ENCODE measurements around the gene C19orf38. TPM values are rescaled to one million over a fixed set of nuclear protein-coding genes. Genes with fewer than 3 reads are reported as not detected.

C19orf38 gene
- total and polyA plus RNA-seq, 7 experiments from 2014 or later: 1.4 to 50.5 (median 2.8) TPM

- Mint-ChIP-seq H3K4me3 (peak within 1 kb of the TSS; percentile 79 to 91 (median 86)), H3K9me3 (no peaks in the 10 kb centered on the region), H3K36me3 (no peaks in the 10 kb centered on the region), H3K4me1 (peaks cover 5 to 33% (median 25%) of the 10 kb centered on the region in 7 donors), H3K27me3 (no peaks in the 10 kb centered on the region), H3K27ac (peak within 1 kb of the TSS; percentile 74 to 96 (median 88))
- ATAC-seq: peak; percentile 92
- Histone ChIP-seq H3K27me3 (ENCODE audit: control insufficient read depth in 2 of 2, insufficient read depth in 2 of 2, low read length in 2 of 2) (no peaks in the 10 kb centered on the region), H3K36me3 (ENCODE audit: control insufficient read depth in 2 of 3, insufficient read depth in 3 of 3, low read length in 3 of 3) (no peaks in the 10 kb centered on the region), H3K4me1 (ENCODE audit: control insufficient read depth in 2 of 2, insufficient read depth in 2 of 2, low read length in 2 of 2) (peaks cover 10 to 14% of the 10 kb centered on the region in 2 donors), H3K9me3 (ENCODE audit: control insufficient read depth in 2 of 3, low read length in 3 of 3) (no peaks in the 10 kb centered on the region), H3K4me3 (ENCODE audit: low read length) (peak within 1 kb of the TSS; percentile 67), H3K27ac (ENCODE audit: low read depth, low read length) (peak within 1 kb of the TSS; percentile 74)
- DNase-seq: peak; percentile 99 to 100 (median 99)
- POLR2A ChIA-PET: interaction anchor here (0.6 to 2.2 kb wide), 3 partner anchors 35 to 364 kb away, joined by 4 to 7 read pairs (median 6); partner anchors contain the start of genes DNM2 and TMED1
- CTCF ChIA-PET: interaction anchor here (0.7 kb wide), 1 partner anchor 621 kb away, joined by 3 read pairs; no protein-coding TSS in a partner anchor
- intact Hi-C loops (cut with micrococcal nuclease): loop anchor here (1.0 to 10.0 kb wide), 19 partner anchors 35 to 1052 kb away; partner anchors contain the start of genes FBXL12 (in 2 of the 2), TIMM29 (in 2 of the 2), TMED1 (in 2 of the 2) and YIPF2 (in 2 of the 2)
These were observed 22.9 kb downstream of the C19orf38 start, which contains the start of gene CARM1 for GRCh38 chr19:10870955-10871603. Gene CARM1 (plus strand): TSS chr19:10871553. CDS start chr19:10871703, 150 bp downstream.

- peaks cover 10 to 14% of the 10 kb centered on the region in 2 donors for H3K4me1 ChIP-seq (ENCODE audit: control insufficient read depth in 2 of 2, insufficient read depth in 2 of 2, low read length in 2 of 2)
- H3K9me3 ChIP-seq (ENCODE audit: control insufficient read depth in 2 of 3, low read length in 3 of 3): no peaks in the 10 kb centered on the region
- H3K4me3 ChIP-seq (ENCODE audit: low read length): peak overlapping the region; percentile 57
- Mint-ChIP-seq H3K4me3 (peak overlapping the region; percentile 74 to 91 (median 86)), H3K9me3 (no peaks in the 10 kb centered on the region), H3K27me3 (no peaks in the 10 kb centered on the region), H3K4me1 (peaks cover 5 to 35% (median 27%) of the 10 kb centered on the region in 7 donors), H3K27ac (peak overlapping the region; percentile 48 to 83 (median 76)), H3K36me3 (no peaks in the 10 kb centered on the region)
- POLR2A ChIA-PET: interaction anchor here (0.6 to 2.2 kb wide), 5 partner anchors 10 to 154 kb away, joined by 3 to 7 read pairs (median 3); partner anchors contain the start of genes DNM2 and TMED1
- H3K27me3 ChIP-seq (ENCODE audit: control insufficient read depth in 2 of 2, insufficient read depth in 2 of 2, low read length in 2 of 2): no peaks in the 10 kb centered on the region
- peak overlapping the region; percentile 74 for H3K27ac ChIP-seq (ENCODE audit: low read depth, low read length)
- CTCF ChIA-PET: interaction anchor here (1.5 kb wide), 1 partner anchor 8 kb away, joined by 5 read pairs; no protein-coding TSS in a partner anchor
- DNase-seq: peak in 7 of 9 donors; percentile 13 to 49 (median 29)
- ATAC-seq: no peak
- intact Hi-C loops (cut with micrococcal nuclease): loop anchor here (1.0 to 10.0 kb wide), 19 partner anchors 36 to 1053 kb away; partner anchors contain the start of genes FBXL12 (in 2 of the 2), TIMM29 (in 2 of the 2), TMED1 (in 2 of the 2) and YIPF2 (in 2 of the 2)
- H3K36me3 ChIP-seq (ENCODE audit: control insufficient read depth in 2 of 3, insufficient read depth in 3 of 3, low read length in 3 of 3): no peaks in the 10 kb centered on the region
These were observed 23.7 kb downstream of the C19orf38 start for GRCh38 chr19:10871711-10872545.

GRCh38 chr19:10872546-10873107 is 24.4 kb downstream of the C19orf38 start:
- no peaks in the 10 kb centered on the region for H3K9me3 ChIP-seq (ENCODE audit: control insufficient read depth in 2 of 3, low read length in 3 of 3)
- Mint-ChIP-seq H3K9me3 (no peaks in the 10 kb centered on the region), H3K36me3 (no peaks in the 10 kb centered on the region), H3K27me3 (no peaks in the 10 kb centered on the region), H3K4me1 (peaks cover 5 to 37% (median 29%) of the 10 kb centered on the region in 7 donors), H3K27ac (peak overlapping the region; percentile 35 to 83 (median 76)), H3K4me3 (peak overlapping the region; percentile 74 to 91 (median 86))
- no peak for ATAC-seq
- DNase-seq: peak in 2 of 9 donors; percentile 11 to 25
- POLR2A ChIA-PET: interaction anchor here (0.6 to 2.2 kb wide), 5 partner anchors 9 to 155 kb away, joined by 3 to 6 read pairs (median 3); partner anchors contain the start of gene DNM2
- H3K27ac ChIP-seq (ENCODE audit: low read depth, low read length): peak overlapping the region; percentile 74
- no peaks in the 10 kb centered on the region for H3K36me3 ChIP-seq (ENCODE audit: control insufficient read depth in 2 of 3, insufficient read depth in 3 of 3, low read length in 3 of 3)
- intact Hi-C loops (cut with micrococcal nuclease): loop anchor here in 1 of 2 donors (10.0 kb wide), 1 partner anchor 512 kb away; the partner anchor contains the start of gene EPOR
- peaks cover 10 to 14% of the 10 kb centered on the region in 2 donors for H3K4me1 ChIP-seq (ENCODE audit: control insufficient read depth in 2 of 2, insufficient read depth in 2 of 2, low read length in 2 of 2)
- CTCF ChIA-PET: interaction anchor here (0.6 to 1.5 kb wide), 3 partner anchors 9 to 12 kb away, joined by 3 to 5 read pairs (median 3); no protein-coding TSS in a partner anchor
- H3K27me3 ChIP-seq (ENCODE audit: control insufficient read depth in 2 of 2, insufficient read depth in 2 of 2, low read length in 2 of 2): no peaks in the 10 kb centered on the region
- peak overlapping the region; percentile 57 for H3K4me3 ChIP-seq (ENCODE audit: low read length)

GRCh38 chr19:10874024-10874423 is 25.8 kb downstream of the C19orf38 start:
- Histone ChIP-seq H3K9me3 (ENCODE audit: control insufficient read depth in 2 of 3, low read length in 3 of 3) (no peaks in the 10 kb centered on the region), H3K27ac (ENCODE audit: low read depth, low read length) (no peak overlapping the region), H3K36me3 (ENCODE audit: control insufficient read depth in 2 of 3, insufficient read depth in 3 of 3, low read length in 3 of 3) (no peaks in the 10 kb centered on the region), H3K27me3 (ENCODE audit: control insufficient read depth in 2 of 2, insufficient read depth in 2 of 2, low read length in 2 of 2) (no peaks in the 10 kb centered on the region), H3K4me1 (ENCODE audit: control insufficient read depth in 2 of 2, insufficient read depth in 2 of 2, low read length in 2 of 2) (peaks cover 11 to 14% of the 10 kb centered on the region in 2 donors), H3K4me3 (ENCODE audit: low read length) (no peak overlapping the region)
- Mint-ChIP-seq H3K36me3 (peaks cover 0 to 2% (median 0%) of the 10 kb centered on the region in 5 donors), H3K27me3 (no peaks in the 10 kb centered on the region), H3K4me3 (peak overlapping the region in 8 of 10 donors; percentile 26 to 88 (median 56)), H3K27ac (peak overlapping the region in 3 of 9 donors; percentile 16 to 62 (median 38)), H3K4me1 (peaks cover 13 to 45% (median 35%) of the 10 kb centered on the region in 7 donors), H3K9me3 (peaks cover 0 to 1% (median 0%) of the 10 kb centered on the region in 11 donors)
- CTCF ChIA-PET: interaction anchor here (1.3 kb wide), 1 partner anchor 10 kb away, joined by 4 read pairs; no protein-coding TSS in a partner anchor
- ATAC-seq: no peak
- DNase-seq: no peak
- POLR2A ChIA-PET: no interaction called here
- intact Hi-C loops (cut with micrococcal nuclease): loop anchor here in 1 of 2 donors (10.0 kb wide), 1 partner anchor 511 kb away; the partner anchor contains the start of gene EPOR

- Histone ChIP-seq H3K4me3 (ENCODE audit: low read length) (no peak overlapping the region), H3K4me1 (ENCODE audit: control insufficient read depth in 2 of 2, insufficient read depth in 2 of 2, low read length in 2 of 2) (peaks cover 10 to 13% of the 10 kb centered on the region in 2 donors), H3K27ac (ENCODE audit: low read depth, low read length) (no peak overlapping the region), H3K27me3 (ENCODE audit: control insufficient read depth in 2 of 2, insufficient read depth in 2 of 2, low read length in 2 of 2) (no peaks in the 10 kb centered on the region), H3K36me3 (ENCODE audit: control insufficient read depth in 2 of 3, insufficient read depth in 3 of 3, low read length in 3 of 3) (no peaks in the 10 kb centered on the region), H3K9me3 (ENCODE audit: control insufficient read depth in 2 of 3, low read length in 3 of 3) (no peaks in the 10 kb centered on the region)
- Mint-ChIP-seq H3K36me3 (peaks cover 0 to 5% (median 0%) of the 10 kb centered on the region in 5 donors), H3K27ac (peak overlapping the region in 3 of 9 donors; percentile 30 to 54 (median 45)), H3K9me3 (peaks cover 0 to 2% (median 0%) of the 10 kb centered on the region in 11 donors), H3K4me1 (peaks cover 21 to 44% (median 32%) of the 10 kb centered on the region in 7 donors), H3K27me3 (no peaks in the 10 kb centered on the region), H3K4me3 (no peak overlapping the region)
- ATAC-seq: peak; percentile 43
- ChIA-PET POLR2A (no interaction called here), CTCF (no interaction called here)
- DNase-seq: no peak
- intact Hi-C loops (cut with micrococcal nuclease): loop anchor here in 1 of 2 donors (10.0 kb wide), 1 partner anchor 508 kb away; the partner anchor contains the start of gene EPOR
These were observed 28.4 kb downstream of the C19orf38 start for GRCh38 chr19:10876459-10877240.
